Muscle of back (tissue), 11 donors: ENCODE data around the gene NPBWR2. TPM values are rescaled to one million over a fixed set of nuclear protein-coding genes. Genes with fewer than 3 reads are reported as not detected.
"Not testable (repeated sequence)": the region's sequence is repeated elsewhere in the genome, so short reads cannot be mapped to it uniquely, and the experiment has no call there.

Source experiments
- DNase-seq, 3 donors: peaks; one replicate each; pipeline versions ENCODE4 v3.0.0 to v3.0.0-alpha.2; 2013
- polyA plus RNA-seq, 10 donors: library from polyadenylated mRNA; unstranded; fragments of 120-200 nt; gene quantifications; one replicate each; pipeline ENCODE4 v1.2.1, GENCODE V29; 2013; ENCODE audit not compliant: insufficient read length in 10 of 10

Gene NPBWR2
- polyA plus RNA-seq, 10 donors, result not detected

DNA sequence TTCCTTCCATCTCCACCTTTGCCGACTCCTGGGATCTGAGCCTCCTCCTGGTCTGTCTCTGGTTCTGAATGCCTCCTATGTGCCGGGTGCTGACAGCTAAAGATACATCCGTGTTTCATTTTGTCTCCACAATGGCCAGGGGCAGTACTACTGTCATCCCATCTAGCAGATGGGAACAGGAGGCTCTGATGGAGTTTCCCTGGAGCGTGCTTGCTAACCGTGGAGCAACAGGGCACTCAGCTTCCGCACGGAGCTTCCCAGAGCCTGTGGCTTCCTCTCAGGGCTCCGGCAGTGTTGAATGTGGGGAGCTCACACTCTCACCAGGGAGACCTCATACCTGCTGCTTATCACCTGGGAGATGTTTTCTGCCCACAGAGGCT lies 11.9 kb upstream of the NPBWR2 start:
- no peak for DNase-seq

DNA sequence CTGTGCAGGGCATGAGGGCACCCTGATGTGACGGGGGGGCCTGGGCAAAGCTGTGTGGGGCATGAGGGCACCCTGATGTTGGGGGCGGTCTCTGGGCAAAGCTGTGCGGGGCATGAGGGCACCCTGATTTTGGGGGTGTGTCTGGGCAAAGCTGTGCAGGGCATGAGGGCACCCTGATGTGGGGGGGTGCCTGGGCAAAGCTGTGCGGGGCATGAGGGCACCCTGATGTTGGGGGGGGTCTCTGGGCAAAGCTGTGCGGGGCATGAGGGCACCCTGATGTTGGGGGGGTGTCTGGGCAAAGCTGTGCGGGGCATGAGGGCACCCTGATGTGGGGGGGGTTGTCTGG lies 10.0 kb upstream of the NPBWR2 start:
- not testable (repeated sequence) for DNase-seq

DNA sequence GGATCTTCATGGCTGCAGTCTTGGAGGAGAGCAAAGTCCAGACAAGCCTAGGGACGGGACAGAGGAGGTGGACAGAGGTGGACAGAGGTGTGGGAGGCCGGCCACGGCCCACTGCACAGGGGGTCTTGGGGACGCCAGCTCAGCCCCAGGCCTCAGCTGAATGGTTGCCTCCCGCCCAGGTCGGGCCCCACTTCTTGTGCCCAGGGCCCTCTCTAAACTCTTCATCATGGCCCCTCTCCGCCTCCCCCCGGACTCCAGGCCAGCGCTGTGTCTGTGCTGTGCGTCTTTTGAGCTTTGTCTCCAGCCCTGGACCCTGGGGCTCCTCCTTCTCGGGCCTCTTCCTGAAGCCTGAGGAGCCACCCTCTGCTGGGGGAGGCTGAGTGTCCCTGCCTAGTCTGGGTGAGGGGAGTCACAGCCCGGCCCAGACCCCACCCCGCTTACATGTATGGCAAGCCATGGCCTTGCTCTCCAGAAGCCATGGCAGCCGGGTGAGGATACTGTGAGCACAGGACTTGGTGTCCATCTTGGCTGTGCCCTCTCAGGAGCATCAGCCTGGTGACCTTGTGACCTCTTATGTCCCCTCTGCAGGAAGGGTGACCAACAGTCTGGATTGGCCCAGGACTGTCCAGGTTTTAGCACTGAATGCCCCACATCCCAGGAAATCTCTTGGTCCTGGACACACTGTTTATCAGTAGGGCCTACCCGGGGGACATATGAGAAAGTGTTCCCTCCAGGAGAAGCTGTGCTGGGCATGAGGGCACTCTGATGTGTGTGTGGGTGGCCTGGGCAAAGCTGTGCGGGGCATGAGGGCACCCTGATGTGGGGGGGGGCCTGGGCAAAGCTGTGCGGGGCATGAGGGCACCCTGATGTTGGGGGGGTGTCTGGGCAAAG lies 9.4 kb upstream of the NPBWR2 start:
- DNase-seq, result no peak

DNA sequence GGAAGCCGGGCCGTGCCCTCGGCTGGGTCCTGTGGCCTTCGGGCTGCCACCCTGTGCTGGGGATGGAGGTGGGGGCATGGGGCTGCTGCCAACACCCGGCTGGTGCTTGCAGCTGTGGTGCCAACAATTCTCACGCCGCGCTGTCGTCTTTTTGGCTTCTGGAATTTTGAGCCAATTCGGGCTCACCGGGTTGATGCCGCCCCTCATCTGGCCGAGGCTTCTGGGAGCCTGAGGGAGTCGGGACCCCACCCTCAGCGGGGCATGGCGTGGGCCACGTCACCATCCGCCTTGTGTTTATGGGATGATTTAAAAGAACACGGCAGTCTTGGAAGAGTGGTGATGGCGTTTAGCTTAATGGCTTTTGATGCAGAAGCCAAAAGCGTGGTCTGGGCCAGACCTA lies 8.7 kb upstream of the NPBWR2 start:
- no peak for DNase-seq

DNA sequence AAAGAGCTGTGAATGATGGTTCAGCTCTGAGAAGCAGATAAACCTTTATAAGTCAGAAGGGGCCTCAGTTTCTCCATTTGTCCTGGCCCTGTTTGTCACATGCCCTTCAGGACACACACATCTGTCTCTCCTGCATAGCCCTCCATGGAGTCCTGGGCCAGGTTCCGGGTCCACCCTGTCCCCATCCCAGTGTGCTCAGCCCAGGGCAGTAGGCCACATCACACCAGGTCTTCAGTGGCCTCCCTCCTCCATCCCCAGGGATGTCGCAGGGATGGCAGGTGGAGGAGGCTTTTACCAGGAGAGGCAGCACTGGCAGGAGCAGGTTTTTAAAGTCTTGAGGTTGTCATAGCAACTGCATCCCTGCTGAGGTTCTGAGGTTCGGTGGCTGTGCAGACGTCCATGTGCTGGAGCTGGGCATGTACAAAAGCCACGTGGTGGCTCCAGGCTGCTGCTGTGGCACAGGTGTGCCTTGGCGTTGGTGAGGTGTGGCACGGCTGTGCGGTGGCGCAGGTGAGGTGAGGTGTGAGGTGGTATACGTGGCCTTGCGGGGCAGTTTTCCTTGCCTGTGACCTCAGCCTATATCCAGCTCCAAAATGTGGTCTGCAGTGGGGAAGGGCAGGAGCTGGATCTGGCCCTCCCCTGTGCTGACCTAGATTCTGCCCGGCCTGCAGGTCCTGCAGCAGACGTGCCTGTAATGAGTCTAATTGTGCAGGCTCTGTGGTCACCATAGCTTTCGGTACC lies 8.0 kb upstream of the NPBWR2 start:
- DNase-seq, result no peak

DNA sequence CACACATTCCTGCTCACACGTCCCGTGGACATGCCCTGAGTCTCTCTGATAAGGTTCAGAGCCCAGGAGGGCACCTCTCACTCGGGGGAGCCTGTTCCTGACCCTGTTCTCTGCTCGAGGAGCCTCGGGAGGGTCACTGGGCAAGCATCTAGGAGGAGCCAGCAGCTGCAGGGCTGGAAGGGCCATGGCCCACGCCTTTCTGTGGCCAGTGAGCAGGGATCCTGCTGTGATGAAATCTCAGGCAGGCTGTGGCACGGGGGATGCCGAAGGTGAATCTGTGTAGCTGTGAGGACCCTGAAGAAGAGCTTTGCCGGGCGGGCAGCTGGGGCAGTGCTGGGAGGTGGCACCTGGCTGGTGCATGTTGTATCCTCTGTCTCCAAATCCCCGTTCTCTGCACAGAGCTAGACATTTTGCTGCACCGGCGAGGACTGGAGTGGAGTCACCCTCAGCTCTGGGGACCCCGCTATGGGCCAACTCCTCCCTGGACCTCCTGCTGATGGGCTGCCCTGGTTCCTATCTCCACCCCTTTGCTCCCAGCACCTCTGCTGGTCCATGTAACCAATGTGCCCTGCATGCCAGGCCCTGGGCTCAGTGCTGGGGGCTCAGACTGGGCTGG lies 7.1 kb upstream of the NPBWR2 start:
- DNase-seq, result no peak

DNA sequence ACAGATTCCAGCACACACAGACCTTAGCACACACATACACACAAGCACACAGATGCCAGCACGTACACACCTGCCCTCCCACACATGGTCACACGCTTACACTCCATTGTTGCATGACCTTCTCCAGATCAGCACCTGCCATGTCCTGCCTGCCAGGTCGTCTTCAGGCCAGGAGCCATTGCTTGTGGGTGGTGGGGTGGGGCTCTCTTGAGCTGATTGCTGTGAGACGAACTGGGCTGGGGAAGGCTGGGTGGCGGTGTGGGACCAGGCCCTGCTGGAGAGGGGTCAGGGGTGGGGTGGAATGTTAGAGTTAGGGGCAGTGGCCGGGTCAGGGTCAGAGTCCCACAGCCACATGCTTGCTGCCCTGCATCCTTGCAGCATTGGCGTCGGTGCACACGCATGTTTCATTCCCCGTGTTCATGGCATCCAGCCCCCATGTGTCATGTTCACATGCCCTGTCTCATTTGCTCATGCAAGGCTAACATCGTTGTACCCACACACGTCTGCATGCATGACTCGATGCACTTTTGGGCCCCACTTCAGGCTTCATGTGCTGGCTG lies 6.5 kb upstream of the NPBWR2 start:
- no peak for DNase-seq

DNA sequence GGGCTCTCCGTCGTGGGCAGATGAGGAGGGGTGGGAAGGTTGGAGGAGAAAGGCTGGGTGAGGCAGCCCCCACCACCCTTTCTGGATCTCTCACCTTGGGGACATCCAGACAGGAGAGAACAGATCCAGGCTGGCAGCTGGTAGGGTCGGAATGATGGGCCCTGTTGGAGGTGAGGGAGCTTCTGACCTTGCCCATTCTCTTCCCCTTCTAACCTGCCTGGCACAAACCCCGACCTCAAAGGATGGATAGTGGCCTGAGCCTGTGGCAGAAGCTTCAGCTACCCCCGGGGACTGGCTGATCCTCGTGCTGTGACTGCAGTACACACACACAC lies 6.0 kb upstream of the NPBWR2 start:
- no peak for DNase-seq

DNA sequence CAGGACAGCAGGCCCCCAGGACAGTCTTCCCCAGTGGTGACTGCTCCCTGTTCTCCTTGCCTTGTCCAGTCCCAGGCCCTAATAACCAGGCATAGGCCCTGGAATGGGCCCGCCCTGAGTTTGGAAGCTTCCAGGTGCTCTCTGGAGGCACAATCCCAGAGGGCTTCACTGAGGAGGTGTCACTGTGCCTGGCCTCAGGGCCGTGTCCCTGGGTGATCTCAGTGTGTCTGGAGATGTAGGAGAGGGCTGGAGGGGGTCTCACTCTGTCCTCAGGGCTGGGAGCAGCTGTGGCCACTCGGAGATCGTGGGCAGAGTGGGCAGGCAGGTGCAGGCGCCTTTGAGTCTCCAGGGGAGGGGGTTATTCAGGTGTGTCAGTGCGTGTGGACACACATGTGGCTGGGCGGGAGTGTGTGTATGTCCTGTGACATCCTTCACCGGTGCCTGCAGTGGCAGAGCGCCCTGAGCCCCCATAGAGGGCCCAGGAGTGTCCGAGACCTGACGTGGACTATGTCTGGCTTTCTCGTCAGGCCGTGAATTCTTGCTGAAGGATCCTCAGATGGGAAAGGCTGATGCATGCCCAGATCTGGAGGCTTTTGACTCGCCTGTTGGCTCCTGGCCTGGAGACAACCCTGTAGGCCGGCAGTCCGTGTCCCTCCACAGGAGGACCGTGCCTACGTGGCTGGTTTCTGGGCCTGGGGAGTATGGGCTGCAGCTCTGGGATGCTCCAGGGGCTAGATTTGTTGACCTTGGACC lies 5.5 kb upstream of the NPBWR2 start:
- DNase-seq, result no peak

DNA sequence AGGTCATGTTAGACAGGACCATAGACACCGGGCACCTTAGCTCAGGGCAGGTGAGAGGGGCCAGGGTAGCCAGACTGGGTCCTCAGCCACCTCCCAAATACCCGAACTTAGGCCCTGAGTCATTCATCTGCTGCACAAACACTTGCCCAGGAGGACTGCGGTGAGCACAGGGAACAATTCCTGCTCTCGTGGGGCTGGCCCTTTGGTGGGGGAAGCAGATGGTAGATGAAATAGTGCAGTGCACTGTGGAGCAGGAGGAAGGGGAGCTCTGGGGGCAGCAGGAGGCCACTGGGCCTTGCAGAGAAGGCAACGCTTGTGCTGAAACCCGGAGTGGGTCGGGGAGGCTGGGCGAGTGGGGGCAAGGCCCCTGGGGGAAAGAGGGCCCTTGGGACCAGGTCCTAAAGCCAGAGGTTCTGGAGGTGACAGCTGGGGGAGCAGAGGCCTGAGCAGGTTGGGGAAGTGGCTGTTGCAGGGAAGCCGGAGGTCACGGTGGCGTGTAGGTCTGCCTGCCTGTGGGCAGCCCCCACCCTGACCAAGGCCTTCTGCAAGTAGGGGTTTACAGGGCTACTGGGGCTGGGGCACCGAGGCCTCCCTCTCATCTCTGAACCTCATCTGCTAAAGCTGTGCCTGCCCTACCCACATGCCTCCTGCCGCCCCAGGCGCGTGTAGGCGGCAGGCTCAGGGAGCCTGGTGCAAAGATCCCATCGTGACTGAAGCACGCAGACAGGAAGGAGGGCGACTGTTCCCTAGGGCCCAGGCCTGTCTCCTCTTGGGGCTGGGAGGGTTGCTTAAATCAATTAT lies 4.7 kb upstream of the NPBWR2 start:
- no peak for DNase-seq

DNA sequence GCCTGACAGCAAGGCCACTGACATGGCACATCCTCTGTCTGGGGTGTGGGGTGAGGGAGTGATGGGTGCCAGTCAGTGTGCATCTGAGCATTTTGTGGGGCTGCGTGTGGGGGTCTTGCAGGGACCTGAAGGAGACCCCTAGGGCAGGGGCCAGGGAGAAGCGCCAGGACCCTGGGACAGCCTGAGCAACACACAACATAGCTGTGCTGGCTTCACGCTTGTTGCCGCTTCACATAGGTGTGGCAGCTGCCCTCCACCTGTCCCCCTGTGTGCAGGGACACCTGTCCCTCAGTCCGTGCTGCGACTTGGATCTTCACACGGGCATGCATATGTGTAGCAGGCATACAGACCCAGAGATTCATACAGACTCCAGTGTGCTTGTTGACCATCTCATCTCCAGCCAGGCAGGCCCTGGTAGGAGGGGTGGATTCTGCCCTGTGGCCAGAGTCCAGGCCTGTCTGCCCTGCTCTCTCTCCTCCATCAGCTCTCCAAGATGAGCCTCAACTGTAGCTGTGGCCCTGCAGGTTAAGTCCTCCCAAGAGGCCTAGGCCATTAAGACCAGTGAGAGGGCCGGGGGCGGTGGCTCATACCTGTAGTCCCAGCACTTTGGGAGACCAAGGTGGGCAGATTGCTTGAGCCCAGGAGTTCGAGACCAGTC lies 3.2 kb upstream of the NPBWR2 start:
- no peak for DNase-seq

DNA sequence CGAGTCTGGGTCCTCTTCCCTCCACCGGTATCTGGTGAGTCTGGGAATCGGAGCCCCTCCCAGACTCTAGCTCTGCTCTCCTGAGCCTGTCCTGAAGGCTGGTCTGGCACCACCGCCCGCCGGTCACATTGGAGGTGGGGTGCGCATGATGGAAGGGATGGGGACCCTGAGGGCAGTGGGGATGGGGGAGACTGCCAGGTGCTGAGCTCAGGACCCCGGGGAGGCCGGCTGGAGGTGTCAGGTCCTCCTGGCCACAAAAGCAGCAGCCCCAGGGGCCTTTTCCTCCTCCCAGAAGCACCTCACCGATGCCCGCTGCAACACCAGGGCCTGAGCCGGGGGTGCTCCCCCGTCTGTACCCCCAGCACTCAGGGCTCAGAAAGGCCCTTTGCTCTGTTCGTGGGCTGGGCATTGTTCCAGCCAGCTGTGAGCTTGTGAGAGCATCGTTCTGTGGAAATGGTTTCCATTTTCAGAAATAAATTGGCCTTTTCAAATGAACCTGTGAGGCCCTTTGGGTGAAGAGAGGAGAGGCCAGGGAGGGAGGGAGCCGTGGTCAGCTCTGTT lies 2.5 kb upstream of the NPBWR2 start:
- DNase-seq, result peak in 2 of 3 donors; percentile 23 to 55

DNA sequence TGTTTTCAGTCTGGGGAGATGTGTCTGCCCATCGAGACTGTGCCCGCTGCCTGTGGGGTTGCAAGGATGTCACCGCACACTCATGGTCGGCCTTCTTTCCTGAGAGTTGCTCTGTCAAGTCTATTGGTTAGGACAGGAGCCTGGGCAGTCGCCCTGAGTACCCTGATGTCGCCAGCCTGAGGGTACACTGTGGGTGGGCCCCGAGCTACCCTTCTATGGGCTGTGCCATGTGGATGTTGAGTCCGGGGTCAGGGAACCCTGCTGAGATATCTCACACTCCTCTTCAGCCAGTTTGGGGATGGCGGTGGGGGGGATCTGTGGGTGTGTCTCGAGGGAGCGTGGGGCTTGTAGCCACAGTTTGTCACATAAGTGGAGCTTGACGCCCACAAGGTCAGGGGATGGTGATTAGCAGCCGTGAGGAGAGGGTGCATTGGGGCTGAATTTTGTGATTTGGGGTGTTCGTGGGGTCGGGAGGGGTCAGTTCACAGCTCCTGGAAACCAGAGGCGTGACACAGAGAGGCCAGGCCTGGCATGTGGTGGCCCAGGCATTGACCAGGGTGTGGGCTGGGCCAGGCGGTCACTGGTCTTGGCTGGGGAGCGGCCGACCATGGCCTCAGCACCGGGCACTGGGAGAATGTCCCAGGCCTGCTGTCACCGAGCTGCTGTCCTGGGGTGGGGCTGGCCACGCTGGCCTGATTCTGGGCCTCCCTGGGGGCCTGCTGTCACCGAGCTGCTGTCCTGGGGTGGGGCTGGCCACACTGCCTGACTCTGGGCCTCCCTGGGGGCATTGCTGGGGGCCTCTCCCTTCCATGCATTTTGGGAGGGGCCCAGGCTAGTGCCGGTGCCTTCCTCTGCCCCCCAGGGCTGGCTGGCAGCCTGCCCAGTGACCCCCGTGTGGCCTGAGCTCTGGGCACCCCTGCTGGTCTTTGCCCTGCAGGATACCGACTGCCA lies 1.6 kb upstream of the NPBWR2 start:
- no peak for DNase-seq

DNA sequence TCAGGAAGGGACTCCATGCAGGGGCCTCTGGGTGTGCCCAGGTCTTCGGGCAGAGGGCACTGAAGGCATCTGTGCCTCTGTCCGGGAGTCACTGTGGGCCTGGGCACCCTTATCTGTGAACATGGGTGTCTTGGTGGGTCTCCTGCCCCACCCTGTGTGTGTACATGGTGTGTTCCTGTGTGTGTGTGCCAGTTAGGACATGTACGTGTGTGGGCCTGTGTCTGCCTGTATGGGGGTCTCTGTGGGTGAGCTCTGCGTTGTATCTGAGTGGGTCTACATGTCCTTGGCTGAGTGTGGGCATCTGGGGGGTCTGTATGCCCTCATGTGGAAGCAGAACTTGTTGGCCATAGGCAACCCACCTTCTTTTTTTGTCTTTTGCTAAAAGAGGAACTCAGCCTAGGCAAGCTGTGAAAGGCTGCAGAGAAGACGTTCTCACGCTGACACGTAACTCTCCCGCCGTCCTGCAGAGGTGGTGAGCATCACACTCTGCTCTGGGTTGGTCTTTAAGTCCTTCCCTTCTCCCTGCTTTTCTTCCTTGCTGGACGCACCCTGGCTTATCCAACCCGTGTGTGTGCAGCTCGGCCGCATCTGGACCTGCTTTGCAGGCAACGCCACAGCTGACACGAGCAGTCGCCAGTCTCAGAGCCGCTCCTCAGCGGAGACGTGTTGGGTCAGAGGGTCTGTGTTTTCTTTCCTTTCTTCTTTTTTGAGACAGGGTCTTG lies 532 bp upstream of the NPBWR2 start:
- DNase-seq, result no peak

DNA sequence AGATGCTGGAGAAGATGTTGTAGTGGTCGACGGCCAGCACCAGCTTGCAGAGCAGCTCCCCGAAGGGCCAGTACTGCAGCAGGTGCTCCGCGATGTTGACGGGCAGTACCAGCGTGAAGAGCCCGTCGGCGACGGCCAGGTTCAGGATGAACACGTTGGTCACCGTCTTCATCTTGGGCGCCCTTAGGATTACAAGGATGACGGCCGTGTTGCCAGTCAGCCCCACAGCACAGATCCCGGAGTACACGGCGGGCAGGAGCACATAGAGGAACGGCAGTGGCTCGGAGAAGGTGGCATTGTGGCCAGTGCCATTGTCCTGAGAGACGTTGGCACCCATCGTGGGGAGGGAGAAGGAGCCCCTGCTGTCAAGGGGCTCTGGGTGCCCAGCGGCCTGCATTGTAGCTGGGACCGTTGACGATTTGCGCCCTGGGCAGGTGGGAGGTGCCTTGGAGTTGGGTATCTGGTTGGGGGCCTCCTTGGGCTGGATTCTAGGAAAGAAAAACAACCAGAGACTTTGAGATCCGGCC lies 867 bp downstream of the NPBWR2 start:
- DNase-seq, result no peak

DNA sequence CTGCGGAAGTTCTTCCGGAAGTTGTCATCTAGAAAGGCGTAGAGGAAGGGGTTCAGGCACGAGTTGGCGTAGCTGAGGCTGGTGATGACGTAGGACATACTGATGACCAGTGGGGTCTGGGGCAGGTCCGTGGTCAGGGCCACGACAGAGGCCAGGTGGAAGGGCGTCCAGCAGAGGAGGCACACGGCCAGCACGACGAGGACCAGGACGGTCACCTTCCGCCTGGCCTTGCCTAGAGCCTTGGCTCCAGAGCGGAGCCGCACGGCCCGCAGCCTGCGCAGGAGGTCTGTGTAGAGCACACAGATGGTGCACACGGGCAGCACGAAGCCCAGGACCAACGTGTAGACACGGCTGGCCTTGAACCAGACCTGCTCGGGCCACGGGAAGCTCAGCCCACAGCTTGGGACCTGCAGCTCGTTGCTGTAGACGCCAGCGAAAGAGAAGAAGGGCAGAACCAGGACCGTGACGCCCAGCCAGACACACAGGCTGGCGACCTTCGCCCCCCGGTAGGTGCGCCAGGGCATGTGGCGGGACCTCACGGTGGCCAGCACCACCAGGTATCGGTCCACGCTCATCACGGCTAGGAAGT lies 1.4 kb downstream of the NPBWR2 start:
- DNase-seq, result no peak

DNA sequence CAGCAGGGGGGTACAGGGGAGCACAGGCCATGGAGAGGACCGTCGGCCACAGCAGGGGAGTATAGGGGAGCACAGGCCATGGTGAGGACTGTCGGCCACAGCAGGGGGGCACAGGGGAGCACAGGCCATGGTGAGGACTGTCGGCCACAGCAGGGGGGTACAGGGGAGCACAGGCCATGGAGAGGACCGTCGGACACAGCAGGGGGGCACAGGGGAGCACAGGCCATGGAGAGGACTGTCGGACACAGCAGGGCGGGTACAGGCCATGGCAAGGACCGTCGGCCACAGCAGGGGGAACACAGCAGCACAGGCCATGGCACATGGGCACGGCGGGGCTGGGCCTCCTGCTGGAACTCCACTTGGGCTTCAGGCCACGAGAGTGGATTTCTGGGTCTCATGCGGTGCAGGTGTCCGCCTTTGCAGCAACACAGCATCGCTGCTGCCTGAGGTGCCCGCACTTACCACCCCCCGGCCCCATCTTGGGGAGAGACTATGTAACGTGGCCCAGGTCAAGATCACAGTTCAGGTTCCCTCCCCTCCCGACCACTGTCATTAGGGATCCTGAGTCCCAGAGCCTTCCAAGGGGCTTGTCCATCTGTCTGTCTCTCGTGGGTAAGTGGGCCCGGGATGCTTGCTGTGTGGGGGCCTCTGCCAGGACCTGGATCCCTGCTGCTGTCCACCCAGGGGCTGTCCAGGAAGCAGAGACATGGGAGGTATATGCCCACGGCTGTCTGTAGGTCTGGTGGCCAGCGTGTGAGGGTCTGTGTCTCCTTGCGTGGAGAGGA lies 2.5 kb downstream of the NPBWR2 start:
- DNase-seq, result no peak
